GM20431 (cell line): Measurements from ENCODE around the gene VWF.

Experiments used
- in situ Hi-C: fragments of 300-500 bp; cut with MseI, MboI; formaldehyde crosslinking; loops from one replicate; pipeline ENCODE4 v1.15.0; 2020; ENCODE audit warnings: low sequenced_read_pairs; ENCODE audit not compliant: unreplicated experiment

The VWF gene

GRCh38 chr12:5907807-5908206, 216.7 kb downstream of the VWF start:
- in situ Hi-C loops, result no loop called here

DNA sequence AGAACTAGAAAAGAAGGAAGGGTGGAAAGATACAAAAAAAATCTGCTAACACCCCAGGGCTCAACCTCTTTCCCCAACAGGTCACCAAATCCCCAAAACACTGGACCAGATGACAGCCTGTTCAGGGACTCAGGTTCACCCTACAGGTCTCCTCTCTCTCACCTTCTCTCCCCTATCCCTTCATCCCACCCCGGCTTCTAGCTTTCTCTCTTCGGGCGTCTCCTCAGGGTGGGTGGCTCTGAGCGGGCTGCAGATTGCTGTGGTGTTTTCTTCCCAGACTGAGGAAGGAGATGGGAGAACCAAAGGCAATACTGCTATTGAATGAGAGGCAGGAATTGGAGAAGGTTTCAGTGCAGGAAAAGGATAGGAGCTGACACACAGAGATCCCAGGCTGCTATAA, 218.7 kb downstream of the VWF start:
- in situ Hi-C loops, result no loop called here

- in situ Hi-C loops, result no loop called here
Measured at GRCh38 chr12:5904969-5905368, 219.5 kb downstream of the VWF start.

- in situ Hi-C loops, result no loop called here
Measured at GRCh38 chr12:5904441-5904840, 220.0 kb downstream of the VWF start.

- in situ Hi-C loops, result no loop called here
Measured at GRCh38 chr12:5902736-5903135, 221.7 kb downstream of the VWF start.

GRCh38 chr12:5901416-5901815, 223.1 kb downstream of the VWF start:
- in situ Hi-C loops, result no loop called here

GRCh38 chr12:5900533-5901205, 223.8 kb downstream of the VWF start:
- in situ Hi-C loops, result no loop called here

- in situ Hi-C loops, result no loop called here
Measured at GRCh38 chr12:5900076-5900475, 224.4 kb downstream of the VWF start.

DNA sequence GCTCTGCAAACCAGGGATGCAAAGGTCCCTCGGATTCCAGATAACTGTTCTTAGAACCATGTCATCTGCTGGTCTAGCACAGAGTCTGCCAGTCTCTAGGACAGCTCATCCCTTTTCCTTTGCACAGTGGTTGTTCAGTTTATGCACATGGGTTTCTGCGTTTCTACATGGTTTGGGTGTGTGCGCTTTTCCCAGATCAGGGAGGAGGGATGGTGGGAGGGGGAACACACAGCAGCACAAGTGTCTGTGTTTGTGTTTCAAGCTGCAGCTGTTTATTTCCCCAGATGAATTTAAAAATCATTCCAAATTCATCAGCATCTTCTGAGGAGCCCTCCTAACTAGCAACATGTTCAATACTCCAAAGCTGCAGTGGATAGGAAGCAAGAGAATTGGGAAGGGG, 224.8 kb downstream of the VWF start:
- in situ Hi-C loops, result no loop called here

GRCh38 chr12:5898874-5899273, 225.6 kb downstream of the VWF start:
- in situ Hi-C loops, result no loop called here
